ENCODE data around the gene CAPZB. TPM values are rescaled to one million over a fixed set of nuclear protein-coding genes. Genes with fewer than 3 reads are reported as not detected.

The CAPZB gene
- total and polyA plus RNA-seq, 10 donors = 139 to 386 (median 277) TPM

DNA sequence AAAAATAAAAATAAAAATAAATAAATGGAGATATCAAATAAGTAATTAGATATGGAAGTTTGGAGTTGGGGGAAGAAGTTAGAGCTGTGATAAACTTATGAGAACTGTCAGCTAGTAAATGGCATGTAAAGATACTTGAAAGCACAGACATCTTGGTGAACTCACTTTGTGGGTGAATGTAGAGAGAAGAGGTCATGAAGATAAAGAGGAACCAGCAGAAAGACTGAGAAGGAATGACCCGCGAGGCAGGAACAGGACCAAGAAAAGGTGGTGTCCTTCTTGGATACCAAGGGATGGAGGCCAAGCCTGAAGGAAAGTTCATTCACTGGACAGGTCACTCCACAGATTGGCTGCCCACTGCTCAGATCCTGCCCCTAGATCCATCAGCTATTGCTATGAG is 4.7 kb upstream of the CAPZB start:
- intact Hi-C loops (cut with DNase I; ENCODE audit: low total_unique reads) = loop anchor here (10.0 kb wide), 1 partner anchor 105 kb away; a partner anchor contains a TSS
- H3K4me1 ChIP-seq = peaks cover 14 to 34% (median 28%) of the 10 kb centered on the region in 6 donors
- H3K9me3 ChIP-seq = no peaks in the 10 kb centered on the region
- H3K27ac ChIP-seq = no peak overlapping the region
- TF ChIP-seq POLR2A (IDR thresholded peaks at IDR 0.05) (no peak), POLR2AphosphoS5 (IDR thresholded peaks at IDR 0.05) (no peak)
- TF ChIP-seq, protein P1, sequence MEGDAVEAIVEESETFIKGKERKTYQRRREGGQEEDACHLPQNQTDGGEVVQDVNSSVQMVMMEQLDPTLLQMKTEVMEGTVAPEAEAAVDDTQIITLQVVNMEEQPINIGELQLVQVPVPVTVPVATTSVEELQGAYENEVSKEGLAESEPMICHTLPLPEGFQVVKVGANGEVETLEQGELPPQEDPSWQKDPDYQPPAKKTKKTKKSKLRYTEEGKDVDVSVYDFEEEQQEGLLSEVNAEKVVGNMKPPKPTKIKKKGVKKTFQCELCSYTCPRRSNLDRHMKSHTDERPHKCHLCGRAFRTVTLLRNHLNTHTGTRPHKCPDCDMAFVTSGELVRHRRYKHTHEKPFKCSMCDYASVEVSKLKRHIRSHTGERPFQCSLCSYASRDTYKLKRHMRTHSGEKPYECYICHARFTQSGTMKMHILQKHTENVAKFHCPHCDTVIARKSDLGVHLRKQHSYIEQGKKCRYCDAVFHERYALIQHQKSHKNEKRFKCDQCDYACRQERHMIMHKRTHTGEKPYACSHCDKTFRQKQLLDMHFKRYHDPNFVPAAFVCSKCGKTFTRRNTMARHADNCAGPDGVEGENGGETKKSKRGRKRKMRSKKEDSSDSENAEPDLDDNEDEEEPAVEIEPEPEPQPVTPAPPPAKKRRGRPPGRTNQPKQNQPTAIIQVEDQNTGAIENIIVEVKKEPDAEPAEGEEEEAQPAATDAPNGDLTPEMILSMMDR (IDR thresholded peaks at IDR 0.05 in 8 of 11, conservative IDR thresholded peaks at IDR 0.05 in 3 of 11) = no peak
- no peak overlapping the region for H3K4me3 ChIP-seq
- WGBS, 5 donors = 62 to 95% (median 65%) methylated on average over 2 of the region's 2 CpGs
- H3K36me3 ChIP-seq = no peaks in the 10 kb centered on the region
- H3K27me3 ChIP-seq (replicated peaks in 1 of 7) = no peaks in the 10 kb centered on the region
- DNase-seq = no peak

DNA sequence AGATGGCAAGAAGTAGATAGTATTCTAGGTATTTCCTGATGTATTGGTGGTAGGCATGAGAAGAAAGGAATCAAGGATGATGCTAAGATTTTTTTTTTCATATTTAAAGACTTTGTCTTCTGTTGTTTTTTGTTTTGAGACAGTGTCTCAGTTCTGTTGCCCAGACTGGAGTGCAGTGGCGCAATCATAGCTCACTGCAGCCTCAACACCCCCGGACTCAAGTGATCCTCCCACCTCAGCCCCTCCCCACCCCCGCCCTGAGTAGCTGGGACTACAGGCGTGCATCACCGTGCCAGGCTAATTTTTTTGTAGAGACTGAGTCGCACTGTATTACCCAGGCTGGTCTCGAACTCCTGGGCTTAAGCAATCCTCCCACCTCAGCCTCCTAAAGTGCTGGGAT is 2.8 kb upstream of the CAPZB start:
- Histone ChIP-seq H3K4me1 (peaks cover 26 to 50% (median 37%) of the 10 kb centered on the region in 6 donors), H3K9me3 (no peaks in the 10 kb centered on the region), H3K27ac (peak overlapping the region in 6 of 8 donors; percentile 16 to 100 (median 77)), H3K27me3 (replicated peaks in 1 of 7) (no peaks in the 10 kb centered on the region), H3K4me3 (no peak overlapping the region), H3K36me3 (peaks cover 0 to 10% (median 0%) of the 10 kb centered on the region in 6 donors)
- intact Hi-C loops (cut with DNase I; ENCODE audit: low total_unique reads) = loop anchor here (10.0 kb wide), 1 partner anchor 107 kb away; a partner anchor contains a TSS
- WGBS, 5 donors = 65 to 83% (median 79%) methylated on average over 7 of the region's 7 CpGs
- no peak for TF ChIP-seq POLR2AphosphoS5 (IDR thresholded peaks at IDR 0.05)
- TF ChIP-seq, protein P1 (IDR thresholded peaks at IDR 0.05 in 8 of 11, conservative IDR thresholded peaks at IDR 0.05 in 3 of 11) = no peak
- TF ChIP-seq POLR2A (IDR thresholded peaks at IDR 0.05) = no peak
- DNase-seq = no peak

DNA sequence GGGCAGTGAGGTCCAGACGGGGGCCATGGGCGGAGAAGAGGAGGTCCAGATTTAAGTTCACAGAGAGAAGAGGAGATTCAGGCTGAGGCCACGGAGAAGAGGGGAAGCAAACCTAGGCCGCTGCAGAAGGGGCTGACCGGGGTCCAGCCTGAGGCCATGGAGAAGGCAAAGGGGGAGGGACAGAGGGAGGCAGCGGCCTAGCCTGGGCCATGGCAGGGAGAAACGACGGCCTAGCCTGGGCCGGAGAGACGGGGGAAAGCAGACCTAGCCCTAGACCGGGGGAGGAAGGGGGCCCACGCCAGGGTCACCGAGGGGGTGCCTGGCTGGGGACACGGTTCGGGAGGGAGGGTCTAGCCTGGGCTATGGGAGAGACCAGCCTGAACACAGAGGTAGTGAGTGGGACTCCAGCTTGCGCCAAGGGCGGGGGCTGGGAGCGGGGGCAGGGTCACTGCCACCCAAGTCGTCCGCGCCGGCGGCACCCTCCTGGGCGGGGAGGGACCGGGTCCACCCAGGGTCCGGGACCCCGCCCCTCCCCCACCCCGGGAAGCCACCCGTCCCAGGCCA is 459 bp downstream of the CAPZB start:
- peak overlapping the region; percentile 95 to 100 (median 98) for H3K27ac ChIP-seq
- DNase-seq = no peak
- intact Hi-C loops (cut with DNase I; ENCODE audit: low total_unique reads) = loop anchor here (10.0 kb wide), 1 partner anchor 110 kb away; a partner anchor contains a TSS
- TF ChIP-seq POLR2A (IDR thresholded peaks at IDR 0.05) = no peak
- TF ChIP-seq POLR2AphosphoS5 (IDR thresholded peaks at IDR 0.05) = no peak
- TF ChIP-seq, protein P1 (IDR thresholded peaks at IDR 0.05 in 8 of 11, conservative IDR thresholded peaks at IDR 0.05 in 3 of 11) = no peak
- H3K4me3 ChIP-seq = peak overlapping the region; percentile 76 to 99 (median 94)
- H3K4me1 ChIP-seq = peaks cover 58 to 83% (median 70%) of the 10 kb centered on the region in 6 donors
- H3K36me3 ChIP-seq = peaks cover 0 to 42% (median 0%) of the 10 kb centered on the region in 6 donors
- 0 to 1% (median 1%) methylated on average over 14 to 29 of the region's 29 CpGs for WGBS, 5 donors
- H3K27me3 ChIP-seq (replicated peaks in 1 of 7) = no peaks in the 10 kb centered on the region
- H3K9me3 ChIP-seq = no peaks in the 10 kb centered on the region

DNA sequence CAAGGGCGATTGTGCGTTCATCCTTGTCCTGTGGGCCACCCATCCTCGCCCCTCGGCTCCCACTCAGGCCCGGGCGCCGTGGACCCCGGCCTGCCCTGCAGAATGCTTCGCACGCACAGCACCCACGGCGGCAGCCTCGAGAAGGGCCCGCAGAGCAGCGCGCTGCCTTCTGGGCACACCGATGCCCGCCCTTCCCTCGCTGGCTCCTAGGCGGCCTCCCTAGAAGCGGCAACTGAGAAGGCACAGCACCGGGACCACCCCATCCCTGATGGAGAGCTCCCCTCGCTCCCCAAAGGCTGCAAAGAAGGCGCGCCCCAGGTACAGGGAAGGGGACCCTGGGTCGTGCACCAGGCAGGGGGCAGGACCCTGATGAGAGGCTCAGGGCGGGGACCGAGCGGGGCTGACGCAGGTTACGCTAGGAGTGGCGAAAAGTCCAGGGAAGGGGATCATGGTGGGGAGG is 971 bp downstream of the CAPZB start:
- WGBS, 5 donors = 1 to 4% (median 3%) methylated on average over 17 to 32 of the region's 32 CpGs
- no peaks in the 10 kb centered on the region for H3K9me3 ChIP-seq
- H3K36me3 ChIP-seq = peaks cover 0 to 45% (median 0%) of the 10 kb centered on the region in 6 donors
- H3K4me1 ChIP-seq = peaks cover 63 to 88% (median 75%) of the 10 kb centered on the region in 6 donors
- no peak for TF ChIP-seq POLR2A (IDR thresholded peaks at IDR 0.05)
- TF ChIP-seq, protein P1 (IDR thresholded peaks at IDR 0.05 in 8 of 11, conservative IDR thresholded peaks at IDR 0.05 in 3 of 11) = no peak
- TF ChIP-seq POLR2AphosphoS5 (IDR thresholded peaks at IDR 0.05) = peak in 2 of 3 donors; percentile 9 to 46
- H3K27ac ChIP-seq = peak overlapping the region; percentile 95 to 100 (median 98)
- peak overlapping the region; percentile 76 to 99 (median 94) for H3K4me3 ChIP-seq
- H3K27me3 ChIP-seq (replicated peaks in 1 of 7) = no peaks in the 10 kb centered on the region
- intact Hi-C loops (cut with DNase I; ENCODE audit: low total_unique reads) = loop anchor here (10.0 kb wide), 1 partner anchor 110 kb away; a partner anchor contains a TSS
- DNase-seq = peak; percentile 89

All from spleen (tissue), 11 donors.